K562 (cell line): ENCODE results near the gene TLR2.

Source experiments
- CTCF ChIP-seq, 3 experiments: IDR thresholded peaks in 2 of 3; conservative IDR thresholded peaks in 1 of 3; 2 replicates each; pipeline ENCODE4 v1.5.1; 2011 to 2012; ENCODE audit warnings: low read length in 3 of 3, mild to moderate bottlenecking in 3 of 3, control low read depth in 2 of 3, improper control_type of control experiment in 1 of 3, inconsistent platforms in 1 of 3, low read depth in 1 of 3, mixed read lengths in 1 of 3, moderate library complexity in 1 of 3; ENCODE audit not compliant: insufficient read depth in 2 of 3
- RAD21 ChIP-seq, 2 experiments: fragments of 250-450 bp in 1 of 2; fragments of 450-650 bp in 1 of 2; sonication (Bioruptor Pico) in 1 of 2; formaldehyde crosslinking in 1 of 2; IDR thresholded peaks in 1 of 2; conservative IDR thresholded peaks in 1 of 2; 2 replicates each; pipeline versions ENCODE4 v1.4.0 to v1.8.0; 2020 to 2022; ENCODE audit warnings: mild to moderate bottlenecking in 2 of 2, moderate library complexity in 1 of 2
- REST ChIP-seq, 2 experiments: fragments of 450-650 bp; formaldehyde crosslinking in 1 of 2; IDR thresholded peaks; 2 replicates each; pipeline versions ENCODE4 v1.4.0 to v1.6.1; 2014 to 2020; ENCODE audit warnings: mild to moderate bottlenecking in 2 of 2, borderline replicate concordance in 1 of 2, low read depth in 1 of 2
- SRF ChIP-seq, 2 experiments: fragments of 250-450, 450-650 bp in 1 of 2; sonication (Bioruptor Pico) in 1 of 2; sonication (generic) in 1 of 2; formaldehyde crosslinking; IDR thresholded peaks; 2 replicates each; pipeline versions ENCODE4 v1.5.0 to v1.5.1; 2020 to 2022; ENCODE audit warnings: mild to moderate bottlenecking in 1 of 2, missing genetic modification reagents in 1 of 2

- TF ChIP-seq CTCF (IDR thresholded peaks at IDR 0.05 in 2 of 3, conservative IDR thresholded peaks at IDR 0.05 in 1 of 3; ENCODE audit: insufficient read depth in 2 of 3, low read depth in 1 of 3, low read length in 3 of 3) (no peak), REST (IDR thresholded peaks at IDR 0.05; ENCODE audit: borderline replicate concordance) (no peak), REST (CRISPR knock-in tag; IDR thresholded peaks at IDR 0.05; ENCODE audit: low read depth) (no peak), RAD21 (CRISPR knock-in tag; conservative IDR thresholded peaks at IDR 0.05 in 1 of 2, IDR thresholded peaks at IDR 0.05 in 1 of 2) (no peak), SRF (CRISPR knock-in tag; IDR thresholded peaks at IDR 0.05) (no peak)
These were observed 71.1 kb downstream of the TLR2 start for GRCh38 chr4:153755186-153755585.
